SU-DHL-6 (cell line): Measurements from ENCODE around the gene SPRR1B.
"Not testable (repeated sequence)": the region's sequence is repeated elsewhere in the genome, so short reads cannot be mapped to it uniquely, and the experiment has no call there.

Experiments
- H2AFZ ChIP-seq: fragments of 200-600 bp; sonication (generic); 2 replicates; pipeline ENCODE4 v1.6.1; 2014; ENCODE audit warnings: low read depth, mild to moderate bottlenecking, moderate library complexity, mixed read lengths, antibody characterized with exemption, low read length; ENCODE audit not compliant: severe bottlenecking
- H3F3A ChIP-seq: fragments of 200-600 bp; shearing (Covaris generic); 2 replicates; pipeline ENCODE4 v1.6.0; 2016; ENCODE audit warnings: antibody characterized with exemption, mild to moderate bottlenecking; ENCODE audit not compliant: insufficient read depth
- H3K27ac ChIP-seq: fragments of 200-600 bp; sonication (generic); 2 replicates; pipeline ENCODE4 v1.5.1; 2016; ENCODE audit warnings: low read depth, mild to moderate bottlenecking, low read length, moderate library complexity, mixed read lengths
- H3K27me3 ChIP-seq: fragments of 200-600 bp; sonication (generic), shearing (Covaris generic); 2 replicates; pipeline ENCODE4 v1.6.0; 2014; ENCODE audit warnings: mild to moderate bottlenecking, low read length
- H3K36me3 ChIP-seq: fragments of 200-600 bp; sonication (generic); 2 replicates; pipeline ENCODE4 v1.6.1; 2014; ENCODE audit warnings: mild to moderate bottlenecking, low read length, mixed read lengths
- H3K4me2 ChIP-seq: fragments of 300-600, 200-600 bp; shearing (Covaris generic), sonication (generic); 2 replicates; pipeline ENCODE4 v1.6.0; 2014; ENCODE audit warnings: low read length, low read depth, mild to moderate bottlenecking; ENCODE audit not compliant: poor library complexity, severe bottlenecking
- H3K4me3 ChIP-seq: fragments of 200-600 bp; sonication (generic); 2 replicates; pipeline ENCODE4 v1.5.1; 2014; ENCODE audit warnings: antibody characterized with exemption, low read length, mild to moderate bottlenecking, mixed read lengths; ENCODE audit not compliant: insufficient read depth, poor library complexity, severe bottlenecking
- H3K79me2 ChIP-seq: fragments of 200-600 bp; sonication (generic); 2 replicates; pipeline ENCODE4 v1.6.1; 2014; ENCODE audit warnings: mild to moderate bottlenecking, low read length, moderate library complexity; ENCODE audit not compliant: insufficient read depth
- H3K9ac ChIP-seq: fragments of 200-600 bp; sonication (generic); 2 replicates; pipeline ENCODE4 v1.7.0; 2014; ENCODE audit warnings: mild to moderate bottlenecking, low read length
- H3K9me2 ChIP-seq: fragments of 200-600 bp; sonication (generic); replicated peaks from 2 replicates; pipeline ENCODE4 v1.6.1; 2014; ENCODE audit warnings: low read length; ENCODE audit not compliant: insufficient read depth
- H3K9me3 ChIP-seq: fragments of 200-600 bp; sonication (generic); 2 replicates; pipeline ENCODE4 v1.6.1; 2014; ENCODE audit warnings: low read length, mixed read lengths; ENCODE audit not compliant: insufficient read depth
- H4K20me1 ChIP-seq: fragments of 200-600 bp; sonication (generic); 2 replicates; pipeline ENCODE4 v1.6.1; 2014; ENCODE audit warnings: low read depth, mild to moderate bottlenecking, antibody characterized with exemption, low read length, moderate library complexity, mixed read lengths
- EZH2phosphoT487 ChIP-seq: fragments of 200-600 bp; sonication (generic), shearing (Covaris generic); conservative IDR thresholded peaks from 2 replicates; pipeline ENCODE4 v1.6.1; 2018; ENCODE audit warnings: mild to moderate bottlenecking, antibody characterized with exemption, low read length, moderate library complexity, mixed read lengths
- TF ChIP-seq, protein P1 (sequence below): fragments of 200-600 bp; sonication (generic); IDR thresholded peaks from one replicate; pipeline ENCODE4 v1.5.1; 2017; ENCODE audit warnings: antibody characterized with exemption, mild to moderate bottlenecking, low read length, moderate library complexity; ENCODE audit not compliant: insufficient read depth, poor library complexity, severe bottlenecking

Gene SPRR1B

DNA sequence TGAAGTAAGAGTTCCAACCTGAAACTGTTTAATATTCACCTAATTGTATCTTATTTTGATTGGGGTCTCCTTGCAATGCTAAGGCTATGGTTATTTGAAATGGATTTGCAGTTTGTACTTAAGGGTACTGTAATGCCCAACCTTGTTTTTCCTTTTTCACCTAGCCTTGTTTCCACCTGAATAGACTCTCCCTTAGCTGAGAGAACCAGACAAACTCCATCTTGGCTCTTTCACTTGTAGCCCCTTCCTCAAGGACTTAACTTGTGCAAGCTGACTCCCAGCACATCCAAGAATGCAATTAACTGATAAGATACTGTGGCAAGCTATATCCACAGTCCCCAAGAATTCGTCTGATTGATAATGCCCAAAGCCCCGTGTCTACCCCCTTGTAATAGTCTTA is 9.2 kb upstream of the SPRR1B start:
- H3K9ac ChIP-seq, H3K4me3 ChIP-seq, H3K79me2 ChIP-seq, H3F3A ChIP-seq, H2AFZ ChIP-seq, H3K27me3 ChIP-seq, H4K20me1 ChIP-seq, H3K36me3 ChIP-seq, H3K9me2 ChIP-seq, H3K4me2 ChIP-seq, H3K27ac ChIP-seq, H3K9me3 ChIP-seq: not testable (repeated sequence)

DNA sequence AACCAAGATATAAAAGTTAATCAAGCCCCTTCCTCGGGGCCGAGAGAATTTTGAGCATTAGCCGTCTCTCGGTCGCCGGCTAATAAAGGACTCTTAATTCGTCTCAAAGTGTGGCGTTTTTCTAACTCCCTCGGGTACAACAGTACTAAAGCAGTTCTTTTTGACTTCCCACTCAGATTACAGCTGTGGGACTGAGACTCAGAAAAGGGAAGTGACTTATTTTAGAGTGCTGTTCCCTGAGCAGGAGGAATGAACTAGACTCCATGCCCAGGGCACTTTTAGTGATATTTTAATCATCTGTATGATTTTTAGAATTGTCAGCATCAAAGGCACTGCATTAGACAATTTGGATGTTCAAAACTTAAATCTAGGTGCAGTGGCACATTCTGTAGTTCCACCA is 8.7 kb upstream of the SPRR1B start:
- H3K4me2 ChIP-seq, H3K9me3 ChIP-seq, H3K79me2 ChIP-seq, H4K20me1 ChIP-seq, H3K36me3 ChIP-seq, H3K27ac ChIP-seq, H3K9me2 ChIP-seq, H3F3A ChIP-seq, H3K27me3 ChIP-seq, H2AFZ ChIP-seq, H3K4me3 ChIP-seq, H3K9ac ChIP-seq: not testable (repeated sequence)

DNA sequence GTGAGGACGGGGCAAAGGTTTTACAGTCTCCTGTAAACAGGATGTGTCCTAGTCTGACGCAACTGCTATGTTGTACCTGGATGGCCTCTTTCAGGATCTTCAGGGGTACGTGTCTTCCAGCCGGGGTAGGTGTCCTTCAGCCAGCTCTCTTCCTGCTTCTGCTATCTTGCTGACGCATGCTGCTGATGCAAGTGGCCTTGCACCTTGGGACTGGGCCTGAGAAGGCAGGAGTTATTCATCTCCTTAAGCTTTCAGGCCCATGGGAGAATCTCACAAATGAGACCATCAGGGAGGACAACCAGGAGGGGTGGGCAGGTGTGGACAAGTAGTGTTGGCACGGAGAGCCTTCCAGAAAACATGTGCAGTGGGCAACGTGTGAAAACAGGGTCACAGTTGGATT is 7.9 kb upstream of the SPRR1B start:
- no peaks in the 10 kb centered on the region for H4K20me1 ChIP-seq
- no peaks in the 10 kb centered on the region for H3K79me2 ChIP-seq
- H3K27me3 ChIP-seq, result no peaks in the 10 kb centered on the region
- TF ChIP-seq, protein P1, sequence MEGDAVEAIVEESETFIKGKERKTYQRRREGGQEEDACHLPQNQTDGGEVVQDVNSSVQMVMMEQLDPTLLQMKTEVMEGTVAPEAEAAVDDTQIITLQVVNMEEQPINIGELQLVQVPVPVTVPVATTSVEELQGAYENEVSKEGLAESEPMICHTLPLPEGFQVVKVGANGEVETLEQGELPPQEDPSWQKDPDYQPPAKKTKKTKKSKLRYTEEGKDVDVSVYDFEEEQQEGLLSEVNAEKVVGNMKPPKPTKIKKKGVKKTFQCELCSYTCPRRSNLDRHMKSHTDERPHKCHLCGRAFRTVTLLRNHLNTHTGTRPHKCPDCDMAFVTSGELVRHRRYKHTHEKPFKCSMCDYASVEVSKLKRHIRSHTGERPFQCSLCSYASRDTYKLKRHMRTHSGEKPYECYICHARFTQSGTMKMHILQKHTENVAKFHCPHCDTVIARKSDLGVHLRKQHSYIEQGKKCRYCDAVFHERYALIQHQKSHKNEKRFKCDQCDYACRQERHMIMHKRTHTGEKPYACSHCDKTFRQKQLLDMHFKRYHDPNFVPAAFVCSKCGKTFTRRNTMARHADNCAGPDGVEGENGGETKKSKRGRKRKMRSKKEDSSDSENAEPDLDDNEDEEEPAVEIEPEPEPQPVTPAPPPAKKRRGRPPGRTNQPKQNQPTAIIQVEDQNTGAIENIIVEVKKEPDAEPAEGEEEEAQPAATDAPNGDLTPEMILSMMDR, result no peak
- no peak for TF ChIP-seq EZH2phosphoT487
- no peaks in the 10 kb centered on the region for H3F3A ChIP-seq
- H3K4me3 ChIP-seq, result no peak overlapping the region
- no peaks in the 10 kb centered on the region for H3K36me3 ChIP-seq
- H3K9me3 ChIP-seq, result no peaks in the 10 kb centered on the region
- no peak overlapping the region for H3K4me2 ChIP-seq
- H3K9me2 ChIP-seq, result no peaks in the 10 kb centered on the region
- H3K9ac ChIP-seq, result no peak overlapping the region
- no peak overlapping the region for H3K27ac ChIP-seq
- H2AFZ ChIP-seq, result no peak overlapping the region

DNA sequence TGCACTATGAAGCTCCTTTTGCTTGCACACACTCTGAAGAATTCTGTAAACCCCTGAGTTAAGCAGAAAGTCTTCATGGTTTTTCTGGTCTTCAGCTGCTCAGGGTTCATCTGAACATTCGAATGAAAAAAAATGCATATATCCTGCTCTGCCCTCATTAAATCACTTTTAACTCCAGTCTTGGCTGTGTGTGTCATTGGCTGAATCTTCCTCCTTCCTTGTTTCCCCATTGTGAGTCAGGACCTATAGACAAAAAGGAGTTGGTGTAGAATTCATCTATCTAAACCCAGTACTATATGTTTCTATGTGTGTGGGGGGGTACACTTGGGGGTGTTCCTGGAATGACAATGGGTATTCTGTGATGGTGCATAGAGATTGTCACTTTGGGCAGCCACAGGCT is 6.6 kb upstream of the SPRR1B start:
- TF ChIP-seq EZH2phosphoT487, result no peak
- TF ChIP-seq, protein P1, result no peak
- H3K4me2 ChIP-seq, result no peak overlapping the region

More for the DNA sequence above, 6.6 kb upstream of the SPRR1B start:
- H3K27me3 ChIP-seq, result no peaks in the 10 kb centered on the region
- no peaks in the 10 kb centered on the region for H3K9me2 ChIP-seq
- no peak overlapping the region for H3K27ac ChIP-seq
- H2AFZ ChIP-seq, result no peak overlapping the region
- no peaks in the 10 kb centered on the region for H3K36me3 ChIP-seq
- no peaks in the 10 kb centered on the region for H3K9me3 ChIP-seq
- no peaks in the 10 kb centered on the region for H4K20me1 ChIP-seq
- H3F3A ChIP-seq, result no peaks in the 10 kb centered on the region
- no peak overlapping the region for H3K4me3 ChIP-seq
- H3K79me2 ChIP-seq, result no peaks in the 10 kb centered on the region
- H3K9ac ChIP-seq, result no peak overlapping the region
